AG08396 (cell line): ENCODE measurements around the gene GNPAT.

Experiments
- DNase-seq: peaks from one replicate; pipeline ENCODE4 v3.0.0; 2012; ENCODE audit warnings: low spot score, mixed read lengths

Gene GNPAT

DNA sequence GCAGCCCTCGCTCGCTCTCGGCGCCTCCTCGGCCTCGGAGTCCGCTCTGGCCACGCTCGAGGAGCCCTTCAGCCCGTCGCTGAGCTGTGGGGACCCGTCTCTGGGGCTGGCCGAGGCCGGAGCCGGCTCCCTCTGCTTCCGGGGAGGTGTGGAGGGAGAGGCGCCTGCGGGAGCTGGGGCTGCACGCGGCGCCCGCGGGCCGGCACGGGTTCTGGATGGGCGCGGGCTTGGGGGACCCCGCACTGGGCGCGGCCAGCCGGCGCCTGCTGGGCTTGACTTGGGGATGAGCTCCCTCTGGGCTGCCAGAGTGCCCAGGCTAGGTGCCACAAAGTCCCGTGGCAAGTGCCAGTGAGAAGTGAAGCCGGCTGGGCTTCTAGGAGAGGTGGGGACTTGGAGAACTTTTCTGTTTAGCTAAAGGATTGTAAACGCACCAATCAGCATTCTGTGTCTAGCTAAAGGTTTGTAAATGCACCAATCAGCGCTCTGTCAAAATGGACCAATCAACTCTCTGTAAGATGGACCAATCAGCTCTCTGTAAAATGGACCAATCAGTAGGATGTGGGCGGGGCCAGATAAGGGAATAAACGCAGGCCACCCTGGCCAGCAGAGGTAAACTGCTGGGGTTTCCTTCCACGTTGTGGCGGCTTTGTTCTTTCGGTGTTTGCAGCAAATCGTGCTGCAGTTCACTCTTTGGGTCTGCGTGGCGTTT is 76.4 kb downstream of the GNPAT start:
- DNase-seq: no peak

- DNase-seq: no peak
Measured at GRCh38 chr1:231318015-231318355, 77.0 kb downstream of the GNPAT start.

- no peak for DNase-seq
Measured at GRCh38 chr1:231318568-231318967, 77.6 kb downstream of the GNPAT start.

DNA sequence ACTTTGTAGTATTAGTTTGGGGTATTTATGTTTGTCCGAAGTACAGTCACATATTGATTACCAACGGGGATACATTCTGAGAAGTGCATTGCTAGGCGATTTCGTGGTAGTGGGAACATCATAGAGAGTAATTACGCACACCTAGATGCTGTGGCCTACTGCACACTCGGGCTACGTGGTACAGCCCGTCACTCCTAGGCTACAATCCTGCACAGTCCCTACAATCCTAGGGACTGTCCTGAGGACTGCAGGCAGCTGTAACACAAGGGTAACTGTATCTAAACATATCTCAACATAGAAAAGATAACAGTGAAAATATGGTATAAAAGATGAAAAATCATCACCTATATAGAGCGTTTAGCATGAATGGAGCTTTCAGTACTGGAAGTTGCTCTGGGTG is 78.1 kb downstream of the GNPAT start:
- DNase-seq: no peak

DNA sequence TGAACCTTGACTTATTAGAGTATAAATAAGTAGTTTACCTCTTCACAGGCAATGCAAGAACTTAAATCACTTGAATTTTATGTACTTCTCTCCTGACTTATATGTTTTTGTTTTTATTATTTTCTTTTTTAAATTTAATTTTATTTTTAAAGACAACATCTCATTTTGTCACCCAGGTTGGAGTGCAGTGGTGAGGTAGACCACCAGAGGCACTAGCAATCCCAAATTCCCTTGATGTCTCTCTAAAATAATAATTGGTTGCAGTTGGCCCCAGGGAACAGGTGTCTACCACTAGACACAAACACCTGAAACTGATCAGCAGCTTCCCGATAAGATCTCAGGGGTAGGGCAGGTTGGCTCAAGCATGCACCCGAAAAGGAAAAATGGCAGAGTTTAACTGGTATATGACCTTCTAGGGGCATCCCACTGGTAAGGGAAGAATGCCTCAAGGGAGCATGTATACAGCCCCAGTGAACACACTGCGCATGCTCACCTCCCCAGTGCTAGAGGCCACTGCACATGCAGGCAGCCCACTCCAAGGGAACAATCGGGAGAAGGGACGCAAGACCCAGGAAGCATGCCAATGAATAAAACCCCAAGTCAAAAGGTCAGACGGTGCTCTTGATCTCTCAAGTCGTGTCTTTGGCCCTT is 82.0 kb downstream of the GNPAT start:
- DNase-seq: no peak

DNA sequence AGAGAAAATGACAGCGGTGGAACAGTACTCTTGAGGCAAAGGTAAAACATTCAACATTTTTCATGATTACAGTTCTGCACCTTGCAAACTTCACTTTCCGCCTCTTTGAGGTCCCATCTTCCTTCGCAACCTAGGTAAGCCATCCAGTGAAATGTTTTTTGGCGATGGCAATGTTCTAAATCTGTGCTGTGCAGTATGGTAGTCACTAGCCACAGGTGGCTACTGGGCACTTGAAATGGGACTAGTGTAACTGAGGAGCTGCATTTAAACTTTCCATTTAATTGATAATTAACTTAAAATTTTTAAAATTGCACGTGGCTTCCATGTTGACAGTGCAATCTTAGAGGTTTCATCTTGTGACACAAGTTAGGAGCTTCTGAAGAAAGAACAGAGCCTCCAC is 83.6 kb downstream of the GNPAT start:
- no peak for DNase-seq

- no peak for DNase-seq
Measured at GRCh38 chr1:231326248-231326647, 85.2 kb downstream of the GNPAT start.
